Epithelial cell of proximal tubule (primary cell): ENCODE data around the gene ATG7. TPM values are rescaled to one million over a fixed set of nuclear protein-coding genes. Genes with fewer than 3 reads are reported as not detected.

ENCODE experiments used
- DNase-seq: peaks from one replicate; pipeline ENCODE4 v3.0.0-alpha.2; 2011; ENCODE audit warnings: low read depth
- H3K4me3 ChIP-seq: 2 replicates; pipeline ENCODE4 v1.5.1; 2011; ENCODE audit warnings: low read depth, mild to moderate bottlenecking, low read length
- CTCF ChIP-seq: conservative IDR thresholded peaks from 2 replicates; pipeline ENCODE4 v1.5.1; 2012; ENCODE audit warnings: low read depth, mild to moderate bottlenecking, low read length
- total RNA-seq: library from RNA; depleted of rRNA; stranded (reverse); fragments of >200 nt; gene quantifications from 2 replicates; pipeline ENCODE4 v1.2.3, GENCODE V29; 2015

ATG7 gene
- total RNA-seq, 1 donor from 2014 or later: 68.5 TPM

- H3K4me3 ChIP-seq: no peak overlapping the region
- DNase-seq: no peak
- no peak for TF ChIP-seq CTCF
Measured at GRCh38 chr3:11601446-11602238, 329.4 kb downstream of the ATG7 start.

- no peak overlapping the region for H3K4me3 ChIP-seq
- TF ChIP-seq CTCF: no peak
- no peak for DNase-seq
Measured at GRCh38 chr3:11602239-11602840, 330.1 kb downstream of the ATG7 start.

- no peak for DNase-seq
- no peak overlapping the region for H3K4me3 ChIP-seq
- no peak for TF ChIP-seq CTCF
Measured at GRCh38 chr3:11602886-11603527, 330.8 kb downstream of the ATG7 start.

GRCh38 chr3:11603628-11604027 is 331.4 kb downstream of the ATG7 start:
- no peak overlapping the region for H3K4me3 ChIP-seq
- DNase-seq: no peak
- TF ChIP-seq CTCF: no peak

- DNase-seq: no peak
- no peak for TF ChIP-seq CTCF
- H3K4me3 ChIP-seq: no peak overlapping the region
Measured at GRCh38 chr3:11604139-11604892, 332.1 kb downstream of the ATG7 start.

- H3K4me3 ChIP-seq: no peak overlapping the region
- no peak for TF ChIP-seq CTCF
- DNase-seq: no peak
Measured at GRCh38 chr3:11605398-11605797, 333.2 kb downstream of the ATG7 start.
